Right atrium auricular region (tissue), 2 donors: ENCODE measurements around the gene KIF6. TPM values are rescaled to one million over a fixed set of nuclear protein-coding genes. Genes with fewer than 3 reads are reported as not detected.

Experiments
- DNase-seq: peaks from one replicate; pipeline ENCODE4 v3.0.0-alpha.2; 2019; ENCODE audit warnings: low spot score
- H3K27ac ChIP-seq, 2 donors: fragments of 200-600 bp; sonication (generic); 1 replicate in 1 of 2; 2 replicates in 1 of 2; pipeline ENCODE4 v1.5.1; 2016 to 2019
- H3K27me3 ChIP-seq, 2 donors: fragments of 200-600 bp; sonication (generic); one replicate each; pipeline versions ENCODE4 v1.5.1 to v1.6.0; 2017 to 2019
- H3K36me3 ChIP-seq: fragments of 200-600 bp; sonication (generic); one replicate; pipeline ENCODE4 v1.5.1; 2016
- H3K4me1 ChIP-seq, 2 donors: fragments of 200-600 bp; sonication (generic); one replicate each; pipeline versions ENCODE4 v1.5.1 to v1.6.0; 2017 to 2019
- H3K4me3 ChIP-seq, 2 donors: fragments of 200-600 bp; sonication (generic); 1 replicate in 1 of 2; 2 replicates in 1 of 2; pipeline ENCODE4 v1.5.1; 2017 to 2019; ENCODE audit warnings: mild to moderate bottlenecking in 1 of 2, moderate library complexity in 1 of 2
- H3K9me3 ChIP-seq, 2 donors: fragments of 200-600 bp; sonication (generic); one replicate each; pipeline ENCODE4 v1.5.1; 2019
- CTCF ChIP-seq, 2 donors: fragments of 200-600 bp; sonication (generic); IDR thresholded peaks; one replicate each; pipeline ENCODE4 v1.5.1; 2019; ENCODE audit warnings: antibody characterized with exemption in 2 of 2
- total RNA-seq, 2 donors: library from RNA; depleted of rRNA; stranded (reverse); fragments of >200 nt; gene quantifications; one replicate each; pipeline ENCODE4 v1.1.0, GENCODE V29; 2016

Gene KIF6
- total RNA-seq, 2 donors from 2014 or later = not detected

- Histone ChIP-seq H3K9me3 (no peaks in the 10 kb centered on the region), H3K27me3 (no peaks in the 10 kb centered on the region), H3K4me3 (no peak overlapping the region), H3K27ac (no peak overlapping the region), H3K4me1 (peaks cover 0 to 7% of the 10 kb centered on the region in 2 donors), H3K36me3 (no peaks in the 10 kb centered on the region)
- no peak for DNase-seq
- TF ChIP-seq CTCF (IDR thresholded peaks at IDR 0.05) = no peak
Measured at GRCh38 chr6:39347206-39347605, 378.0 kb downstream of the KIF6 start.

- TF ChIP-seq CTCF (IDR thresholded peaks at IDR 0.05) = no peak
- Histone ChIP-seq H3K9me3 (no peaks in the 10 kb centered on the region), H3K4me3 (no peak overlapping the region), H3K27me3 (no peaks in the 10 kb centered on the region), H3K4me1 (peaks cover 0 to 14% of the 10 kb centered on the region in 2 donors), H3K27ac (no peak overlapping the region), H3K36me3 (no peaks in the 10 kb centered on the region)
- no peak for DNase-seq
Measured at GRCh38 chr6:39344821-39345280, 380.4 kb downstream of the KIF6 start.

DNA sequence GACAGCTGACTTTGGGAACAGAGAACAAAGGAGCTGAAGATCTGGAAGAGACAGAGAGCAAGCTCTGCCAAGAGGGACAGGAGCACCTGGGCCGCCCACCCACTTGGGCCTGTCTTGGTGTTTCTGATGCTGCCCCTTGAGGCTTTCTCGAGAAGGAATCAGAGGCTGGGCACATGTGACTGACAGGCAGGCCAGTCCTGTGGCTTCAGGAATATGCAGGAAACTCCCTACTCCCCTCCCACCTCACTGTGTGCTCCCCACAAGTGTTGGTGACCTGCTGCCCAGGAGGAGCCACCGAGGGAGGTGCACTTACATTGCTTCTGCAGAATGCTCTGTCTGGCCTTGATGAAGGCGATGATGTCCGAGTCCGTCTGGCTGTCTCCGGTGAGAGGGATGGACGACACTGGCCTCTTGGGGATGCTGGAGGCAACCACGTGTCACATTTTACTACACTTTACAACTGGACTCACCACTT lies 381.8 kb downstream of the KIF6 start:
- no peak for DNase-seq
- Histone ChIP-seq H3K27me3 (no peaks in the 10 kb centered on the region), H3K27ac (no peak overlapping the region)

GRCh38 chr6:39342692-39343395 lies 382.4 kb downstream of the KIF6 start:
- no peaks in the 10 kb centered on the region for H3K27me3 ChIP-seq
- DNase-seq = no peak
- no peaks in the 10 kb centered on the region for H3K36me3 ChIP-seq
- no peak for TF ChIP-seq CTCF (IDR thresholded peaks at IDR 0.05)
- H3K9me3 ChIP-seq = no peaks in the 10 kb centered on the region
- peaks cover 0 to 22% of the 10 kb centered on the region in 2 donors for H3K4me1 ChIP-seq
- no peak overlapping the region for H3K27ac ChIP-seq
- no peak overlapping the region for H3K4me3 ChIP-seq

More for the DNA sequence above, 381.8 kb downstream of the KIF6 start:
- Histone ChIP-seq H3K36me3 (no peaks in the 10 kb centered on the region), H3K4me3 (no peak overlapping the region), H3K9me3 (no peaks in the 10 kb centered on the region), H3K4me1 (peaks cover 0 to 22% of the 10 kb centered on the region in 2 donors)
- no peak for TF ChIP-seq CTCF (IDR thresholded peaks at IDR 0.05)

DNA sequence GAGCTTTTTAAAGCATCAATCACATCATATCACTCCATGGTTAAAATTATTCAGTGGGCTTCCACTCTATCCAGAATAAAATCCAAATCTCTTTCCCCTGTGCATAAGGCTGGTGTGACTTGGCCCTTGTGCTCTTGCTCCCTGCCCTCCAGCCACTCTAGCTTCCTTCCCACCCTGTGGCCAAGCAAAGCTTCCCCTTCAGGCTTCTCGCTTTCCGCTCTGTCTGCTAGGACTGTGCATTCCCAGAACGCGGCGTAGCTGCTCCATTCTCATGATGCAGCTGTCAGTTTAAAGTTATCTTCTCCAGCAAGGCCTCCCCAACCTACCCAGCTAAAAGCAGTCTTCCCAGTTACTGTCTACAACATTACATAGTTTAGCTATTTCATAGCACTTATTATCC lies 383.3 kb downstream of the KIF6 start:
- no peak overlapping the region for H3K4me3 ChIP-seq
- H3K4me1 ChIP-seq = peaks cover 0 to 22% of the 10 kb centered on the region in 2 donors
- no peak overlapping the region for H3K27ac ChIP-seq
- TF ChIP-seq CTCF (IDR thresholded peaks at IDR 0.05) = no peak
- H3K36me3 ChIP-seq = no peaks in the 10 kb centered on the region
- no peaks in the 10 kb centered on the region for H3K9me3 ChIP-seq
- no peaks in the 10 kb centered on the region for H3K27me3 ChIP-seq
- DNase-seq = no peak
